H1 (cell line): ENCODE results near the gene MT1H. TPM values are rescaled to one million over a fixed set of nuclear protein-coding genes. Genes with fewer than 3 reads are reported as not detected.

Experiments used
- TAF1 ChIP-seq: IDR thresholded peaks from 2 replicates; pipeline ENCODE4 v1.6.1; 2011; ENCODE audit warnings: mild to moderate bottlenecking, low read depth, low read length
- YY1 ChIP-seq: IDR thresholded peaks from 2 replicates; pipeline ENCODE4 v1.6.1; 2011; ENCODE audit warnings: low read depth, mild to moderate bottlenecking, low read length
- polyA plus RNA-seq, 7 experiments: library from polyadenylated mRNA; depleted of rRNA in 3 of 7; stranded (reverse) in 5 of 7; unstranded in 2 of 7; fragments of >200 nt in 5 of 7; fragments of 200-250 nt in 2 of 7; gene quantifications; 1 replicate in 5 of 7; 2 replicates in 1 of 7; 4 replicates in 1 of 7; pipeline versions ENCODE4 v1.2.1 to v1.2.3, GENCODE V29; 2011 to 2013; ENCODE audit warnings: missing spikeins in 2 of 7, mixed read lengths in 2 of 7
- total RNA-seq: library from RNA; stranded (reverse); fragmentation: NEBNext Ultra II Directional; extraction: Animal tissue kit (Norgen Biotek cat#: 25700); gene quantifications from 2 replicates; pipeline ENCODE4 v1.2.1, GENCODE V29; 2021

Gene MT1H
- total and polyA plus RNA-seq, 2 of the 8 experiments (the other 6 are each of a cell fraction or from before 2014, with no cell fraction given): 11.9 to 95.7 TPM

GRCh38 chr16:56697456-56698155, 28.0 kb downstream of the MT1H start (continued):
- no peak for TF ChIP-seq YY1
- no peak for TF ChIP-seq TAF1
